MM.1S (cell line): Measurements from ENCODE around the gene HARBI1.

Experiments
- DNase-seq: peaks from one replicate; pipeline ENCODE4 v3.0.0-alpha.2; 2015
- H2AFZ ChIP-seq: fragments of 300-600 bp; sonication (generic); 2 replicates; pipeline ENCODE4 v1.6.0; 2016; ENCODE audit warnings: antibody characterized with exemption, low read length
- H3F3A ChIP-seq: fragments of 300-600 bp; sonication (generic); 2 replicates; pipeline ENCODE4 v1.6.1; 2016; ENCODE audit warnings: mild to moderate bottlenecking, antibody characterized with exemption, low read length, moderate library complexity, mixed read lengths; ENCODE audit not compliant: insufficient read depth
- H3K27ac ChIP-seq: fragments of 300-600 bp; sonication (generic); 2 replicates; pipeline ENCODE4 v1.5.1; 2016; ENCODE audit warnings: mild to moderate bottlenecking, low read length
- H3K27me3 ChIP-seq: fragments of 300-600 bp; sonication (generic); replicated peaks from 2 replicates; pipeline ENCODE4 v1.6.0; 2016; ENCODE audit warnings: low read length; ENCODE audit not compliant: insufficient read depth
- H3K36me3 ChIP-seq: fragments of 300-600 bp; sonication (generic); replicated peaks from 2 replicates; pipeline ENCODE4 v1.6.1; 2016; ENCODE audit warnings: mild to moderate bottlenecking, low read length, mixed read lengths; ENCODE audit not compliant: insufficient read depth
- H3K4me1 ChIP-seq: fragments of 300-600 bp; sonication (generic); 2 replicates; pipeline ENCODE4 v1.6.1; 2016; ENCODE audit warnings: low read length, mixed read lengths
- H3K4me2 ChIP-seq: fragments of 300-600 bp; sonication (generic); 2 replicates; pipeline ENCODE4 v1.6.0; 2016; ENCODE audit warnings: low read depth, low read length
- H3K4me3 ChIP-seq: fragments of 300-600 bp; sonication (generic); 2 replicates; pipeline ENCODE4 v1.5.1; 2016; ENCODE audit warnings: low read length, mixed read lengths
- H3K79me2 ChIP-seq: fragments of 300-600 bp; sonication (generic); 2 replicates; pipeline ENCODE4 v1.6.1; 2016; ENCODE audit warnings: mixed run types, low read length, mixed read lengths
- H3K9ac ChIP-seq: fragments of 300-600 bp; sonication (generic); 2 replicates; pipeline ENCODE4 v1.6.1; 2016; ENCODE audit warnings: low read length, mixed read lengths
- H3K9me2 ChIP-seq: fragments of 300-600 bp; sonication (generic); replicated peaks from 2 replicates; pipeline ENCODE4 v1.6.1; 2016; ENCODE audit warnings: mild to moderate bottlenecking, low read length, mixed read lengths; ENCODE audit not compliant: insufficient read depth
- H3K9me3 ChIP-seq: fragments of 300-600 bp; sonication (generic); replicated peaks from 2 replicates; pipeline ENCODE4 v1.6.1; 2016; ENCODE audit warnings: mild to moderate bottlenecking, low read length, mixed read lengths; ENCODE audit not compliant: insufficient read depth
- H4K20me1 ChIP-seq: fragments of 300-600 bp; sonication (generic); 2 replicates; pipeline ENCODE4 v1.6.1; 2016; ENCODE audit warnings: mild to moderate bottlenecking, low read length, moderate library complexity, mixed read lengths; ENCODE audit not compliant: insufficient read depth
- EZH2 ChIP-seq: fragments of 300-600 bp; sonication (generic); optimal IDR thresholded peaks from 2 replicates; pipeline ENCODE3; 2017; ENCODE audit warnings: low read depth, mild to moderate bottlenecking, antibody characterized with exemption, low read length, mixed read lengths
- EZH2phosphoT487 ChIP-seq: fragments of 300-600 bp; sonication (generic); IDR thresholded peaks from 2 replicates; pipeline ENCODE4 v1.6.1; 2018; ENCODE audit warnings: antibody characterized with exemption, low read length
- TF ChIP-seq, protein P1 (sequence below): fragments of 300-600 bp; sonication (generic); IDR thresholded peaks from 2 replicates; pipeline ENCODE4 v1.5.1; 2016; ENCODE audit warnings: antibody characterized with exemption, low read length, mixed read lengths

The HARBI1 gene

DNA sequence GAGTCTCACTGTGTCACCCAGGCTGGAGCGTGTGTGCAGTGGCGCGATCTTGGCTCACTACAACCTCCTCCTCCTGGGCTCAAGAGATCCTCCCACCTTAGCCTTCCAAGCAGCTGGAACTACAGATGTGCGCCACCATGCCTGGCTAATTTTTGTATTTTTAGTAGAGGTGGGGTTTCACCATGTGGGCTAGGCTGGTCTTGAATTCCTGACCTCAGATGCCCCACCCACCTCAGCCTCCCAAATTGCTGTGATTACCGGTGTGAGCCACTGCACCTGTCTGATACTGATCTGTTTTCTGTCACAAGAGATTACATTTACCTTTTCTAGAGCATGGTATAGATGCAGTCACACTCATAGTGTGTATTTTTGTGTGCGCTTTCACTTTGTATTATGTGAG, 11.9 kb upstream of the HARBI1 start:
- no peaks in the 10 kb centered on the region; the same call in 1 of the 2 replicates for H3K36me3 ChIP-seq
- H3K4me2 ChIP-seq, result no peak overlapping the region

DNA sequence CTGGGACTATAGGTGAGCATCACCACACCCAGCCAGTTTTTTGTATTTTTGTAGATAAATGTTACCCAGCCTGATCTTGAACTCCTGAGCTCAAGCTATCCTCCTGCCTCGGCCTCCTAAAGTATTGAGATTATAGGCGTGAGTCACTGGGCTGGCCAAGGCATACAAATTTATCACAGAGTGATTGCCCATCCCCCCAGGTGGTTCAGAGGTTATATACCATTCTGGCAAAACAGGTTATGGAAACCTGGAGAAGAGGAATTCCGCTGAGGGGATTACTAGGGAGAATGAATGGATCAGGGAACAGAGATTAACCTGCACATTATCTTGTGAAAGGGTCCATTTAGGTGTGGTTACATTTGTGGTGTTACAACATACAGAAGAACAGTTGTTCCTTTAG, 8.4 kb upstream of the HARBI1 start:
- TF ChIP-seq, protein P1, sequence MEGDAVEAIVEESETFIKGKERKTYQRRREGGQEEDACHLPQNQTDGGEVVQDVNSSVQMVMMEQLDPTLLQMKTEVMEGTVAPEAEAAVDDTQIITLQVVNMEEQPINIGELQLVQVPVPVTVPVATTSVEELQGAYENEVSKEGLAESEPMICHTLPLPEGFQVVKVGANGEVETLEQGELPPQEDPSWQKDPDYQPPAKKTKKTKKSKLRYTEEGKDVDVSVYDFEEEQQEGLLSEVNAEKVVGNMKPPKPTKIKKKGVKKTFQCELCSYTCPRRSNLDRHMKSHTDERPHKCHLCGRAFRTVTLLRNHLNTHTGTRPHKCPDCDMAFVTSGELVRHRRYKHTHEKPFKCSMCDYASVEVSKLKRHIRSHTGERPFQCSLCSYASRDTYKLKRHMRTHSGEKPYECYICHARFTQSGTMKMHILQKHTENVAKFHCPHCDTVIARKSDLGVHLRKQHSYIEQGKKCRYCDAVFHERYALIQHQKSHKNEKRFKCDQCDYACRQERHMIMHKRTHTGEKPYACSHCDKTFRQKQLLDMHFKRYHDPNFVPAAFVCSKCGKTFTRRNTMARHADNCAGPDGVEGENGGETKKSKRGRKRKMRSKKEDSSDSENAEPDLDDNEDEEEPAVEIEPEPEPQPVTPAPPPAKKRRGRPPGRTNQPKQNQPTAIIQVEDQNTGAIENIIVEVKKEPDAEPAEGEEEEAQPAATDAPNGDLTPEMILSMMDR, result no peak
- TF ChIP-seq EZH2phosphoT487, result no peak
- TF ChIP-seq EZH2, result no peak
- Histone ChIP-seq H3K79me2 (peaks cover 51% of the 10 kb centered on the region), H3K27me3 (no peaks in the 10 kb centered on the region), H3K9me2 (no peaks in the 10 kb centered on the region), H2AFZ (no peak overlapping the region), H3K4me2 (no peak overlapping the region), H3K36me3 (no peaks in the 10 kb centered on the region; the same call in 1 of the 2 replicates), H3K4me1 (no peaks in the 10 kb centered on the region), H3K4me3 (no peak overlapping the region), H3K9me3 (no peaks in the 10 kb centered on the region), H3F3A (no peaks in the 10 kb centered on the region), H3K27ac (no peak overlapping the region), H3K9ac (no peak overlapping the region), H4K20me1 (no peaks in the 10 kb centered on the region)
- no peak for DNase-seq

More for the DNA sequence above, 11.9 kb upstream of the HARBI1 start:
- H3K9ac ChIP-seq, result no peak overlapping the region
- no peaks in the 10 kb centered on the region for H4K20me1 ChIP-seq
- no peak overlapping the region for H3K4me3 ChIP-seq
- no peak overlapping the region for H3K27ac ChIP-seq
- H3K4me1 ChIP-seq, result no peaks in the 10 kb centered on the region
- TF ChIP-seq, protein P1, result no peak
- TF ChIP-seq EZH2phosphoT487 (no peak), EZH2 (no peak)
- H3F3A ChIP-seq, result no peaks in the 10 kb centered on the region
- H3K79me2 ChIP-seq, result peaks cover 29% of the 10 kb centered on the region
- H3K27me3 ChIP-seq, result no peaks in the 10 kb centered on the region
- no peaks in the 10 kb centered on the region for H3K9me3 ChIP-seq
- no peaks in the 10 kb centered on the region for H3K9me2 ChIP-seq
- no peak overlapping the region for H2AFZ ChIP-seq
- DNase-seq, result no peak

DNA sequence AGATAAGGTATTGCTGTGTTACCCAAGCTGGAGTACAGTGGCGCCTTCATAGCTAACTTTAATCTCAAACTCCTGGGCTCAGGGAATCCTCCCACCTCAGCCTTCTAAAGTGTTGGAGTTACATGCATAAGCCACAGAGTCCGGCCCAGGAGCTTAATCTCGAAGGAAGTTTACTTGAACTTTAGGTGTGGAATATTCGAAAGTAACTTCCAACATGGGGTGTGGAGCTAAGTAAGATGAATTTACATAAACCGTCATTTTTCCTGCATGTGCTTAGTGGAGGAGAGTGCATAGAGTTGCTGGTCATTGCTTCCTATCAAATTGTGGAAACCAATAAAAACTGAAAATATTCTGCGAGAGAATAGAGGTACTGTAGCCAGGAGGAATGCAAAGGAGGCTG, 1.8 kb upstream of the HARBI1 start:
- Histone ChIP-seq H3K4me3 (no peak overlapping the region), H3K4me2 (peak overlapping the region; percentile 71; the same call in 1 of the 2 replicates), H3K9me2 (no peaks in the 10 kb centered on the region), H3F3A (0 out of 2 replicates have a peak, but pooled peaks cover 7% of the 10 kb centered on the region), H3K9me3 (no peaks in the 10 kb centered on the region), H4K20me1 (no peaks in the 10 kb centered on the region), H3K4me1 (peaks cover 9% of the 10 kb centered on the region; the same call in 1 of the 2 replicates), H3K27me3 (no peaks in the 10 kb centered on the region), H3K27ac (no peak overlapping the region), H2AFZ (no peak overlapping the region), H3K9ac (no peak overlapping the region), H3K36me3 (no peaks in the 10 kb centered on the region), H3K79me2 (peaks cover 59% of the 10 kb centered on the region)
- no peak for TF ChIP-seq EZH2phosphoT487
- no peak for TF ChIP-seq EZH2
- TF ChIP-seq, protein P1, result no peak
- no peak for DNase-seq
